ENCODE data around the gene PML.

The PML gene

GRCh38 chr15:74043425-74044266, 49.1 kb downstream of the PML start (continued):
- no peak for TF ChIP-seq TSHZ2 (CRISPR knock-in tag; IDR thresholded peaks at IDR 0.05)
- no peak for TF ChIP-seq RARB (CRISPR knock-in tag; IDR thresholded peaks at IDR 0.05)
- no peak for TF ChIP-seq CREB5 (CRISPR knock-in tag; IDR thresholded peaks at IDR 0.05; ENCODE audit: low read depth)
- no peak for TF ChIP-seq PPARA (CRISPR knock-in tag; IDR thresholded peaks at IDR 0.05; ENCODE audit: borderline replicate concordance)
- no peak for TF ChIP-seq ZNF565 (CRISPR knock-in tag; conservative IDR thresholded peaks at IDR 0.05; ENCODE audit: low read depth)
- no peak for TF ChIP-seq CSDC2 (CRISPR knock-in tag; IDR thresholded peaks at IDR 0.05)
- no peak for TF ChIP-seq GLIS3 (CRISPR knock-in tag; IDR thresholded peaks at IDR 0.05)

GRCh38 chr15:74044267-74045110, 50.0 kb downstream of the PML start:
- no peak for ATAC-seq
- TF ChIP-seq ZNF8 (CRISPR knock-in tag; IDR thresholded peaks at IDR 0.05) (no peak), ARNTL (CRISPR knock-in tag; IDR thresholded peaks at IDR 0.05; ENCODE audit: borderline replicate concordance, low read depth) (no peak), ZC3H10 (CRISPR knock-in tag; IDR thresholded peaks at IDR 0.05) (no peak), ZNF70 (CRISPR knock-in tag; IDR thresholded peaks at IDR 0.05) (no peak), BACH2 (CRISPR knock-in tag; IDR thresholded peaks at IDR 0.05; ENCODE audit: borderline replicate concordance) (no peak), CREB5 (CRISPR knock-in tag; IDR thresholded peaks at IDR 0.05; ENCODE audit: low read depth) (no peak), CSDC2 (CRISPR knock-in tag; IDR thresholded peaks at IDR 0.05) (no peak), TCF4 (CRISPR knock-in tag; IDR thresholded peaks at IDR 0.05; ENCODE audit: borderline replicate concordance) (no peak), RARB (CRISPR knock-in tag; IDR thresholded peaks at IDR 0.05) (no peak), ESRRG (CRISPR knock-in tag; IDR thresholded peaks at IDR 0.05) (no peak), ISL1 (CRISPR knock-in tag; IDR thresholded peaks at IDR 0.05) (no peak), PPARA (CRISPR knock-in tag; IDR thresholded peaks at IDR 0.05; ENCODE audit: borderline replicate concordance) (no peak)

- ATAC-seq, result no peak
- TF ChIP-seq ISL1 (CRISPR knock-in tag; IDR thresholded peaks at IDR 0.05) (no peak), POU6F1 (CRISPR knock-in tag; IDR thresholded peaks at IDR 0.05; ENCODE audit: borderline replicate concordance, low read depth) (no peak), PPARA (CRISPR knock-in tag; IDR thresholded peaks at IDR 0.05; ENCODE audit: borderline replicate concordance) (no peak), CSDC2 (CRISPR knock-in tag; IDR thresholded peaks at IDR 0.05) (no peak), ZNF70 (CRISPR knock-in tag; IDR thresholded peaks at IDR 0.05) (no peak), BACH2 (CRISPR knock-in tag; IDR thresholded peaks at IDR 0.05; ENCODE audit: borderline replicate concordance) (no peak), SNAI2 (CRISPR knock-in tag; IDR thresholded peaks at IDR 0.05) (no peak)
Measured at GRCh38 chr15:74045184-74045583, 50.7 kb downstream of the PML start.

- TF ChIP-seq ZNF565 (CRISPR knock-in tag; conservative IDR thresholded peaks at IDR 0.05; ENCODE audit: low read depth) (no peak), TOX (CRISPR knock-in tag; IDR thresholded peaks at IDR 0.05; ENCODE audit: borderline replicate concordance) (no peak), ZC3H10 (CRISPR knock-in tag; IDR thresholded peaks at IDR 0.05) (no peak), RARB (CRISPR knock-in tag; IDR thresholded peaks at IDR 0.05) (no peak)
- ATAC-seq, result no peak
Measured at GRCh38 chr15:74045636-74046274, 51.2 kb downstream of the PML start.
